ENCODE data around the gene MAGEA9B.
"Not testable (repeated sequence)": the region's sequence is repeated elsewhere in the genome, so short reads cannot be mapped to it uniquely, and the experiment has no call there.

MAGEA9B gene

DNA sequence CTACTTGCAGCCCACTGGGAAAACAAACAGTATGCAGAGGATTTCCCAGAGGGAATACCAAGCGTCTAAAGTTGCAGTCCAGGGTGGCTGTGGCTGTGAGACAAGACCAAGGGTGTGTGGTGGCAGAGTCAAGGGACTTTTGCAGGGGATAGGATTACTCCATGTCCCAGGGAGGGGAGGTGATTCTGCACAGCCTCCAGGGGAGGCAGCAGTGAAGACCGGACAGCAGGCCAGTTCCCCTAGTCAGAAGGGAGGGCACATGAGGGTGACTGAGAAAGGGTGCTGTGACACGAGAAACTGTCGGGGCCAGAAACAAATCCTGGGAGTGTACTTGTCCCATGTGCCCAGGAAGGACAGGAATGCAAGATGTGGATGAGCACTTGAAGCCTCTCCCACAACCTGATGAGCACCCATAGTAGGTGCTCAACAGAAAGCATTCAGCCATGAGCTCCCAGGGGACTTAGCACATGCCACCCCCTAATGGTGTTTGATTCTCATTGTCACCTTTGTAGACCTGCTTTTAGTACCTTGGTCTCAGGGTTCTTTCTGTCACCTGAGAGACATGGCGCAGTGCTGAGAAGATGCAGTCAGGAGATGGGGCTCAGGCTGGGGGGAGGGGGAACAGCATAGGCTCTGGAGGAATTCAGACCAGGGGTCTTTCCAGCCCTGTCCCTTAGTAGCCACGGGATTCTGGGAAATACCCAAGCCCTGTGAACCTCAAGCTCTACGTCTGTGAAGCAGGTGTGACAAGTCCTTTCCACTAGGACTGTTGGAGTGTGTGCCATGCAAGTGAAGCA is 19.4 kb downstream of the MAGEA9B start:
- TF ChIP-seq, protein P1, sequence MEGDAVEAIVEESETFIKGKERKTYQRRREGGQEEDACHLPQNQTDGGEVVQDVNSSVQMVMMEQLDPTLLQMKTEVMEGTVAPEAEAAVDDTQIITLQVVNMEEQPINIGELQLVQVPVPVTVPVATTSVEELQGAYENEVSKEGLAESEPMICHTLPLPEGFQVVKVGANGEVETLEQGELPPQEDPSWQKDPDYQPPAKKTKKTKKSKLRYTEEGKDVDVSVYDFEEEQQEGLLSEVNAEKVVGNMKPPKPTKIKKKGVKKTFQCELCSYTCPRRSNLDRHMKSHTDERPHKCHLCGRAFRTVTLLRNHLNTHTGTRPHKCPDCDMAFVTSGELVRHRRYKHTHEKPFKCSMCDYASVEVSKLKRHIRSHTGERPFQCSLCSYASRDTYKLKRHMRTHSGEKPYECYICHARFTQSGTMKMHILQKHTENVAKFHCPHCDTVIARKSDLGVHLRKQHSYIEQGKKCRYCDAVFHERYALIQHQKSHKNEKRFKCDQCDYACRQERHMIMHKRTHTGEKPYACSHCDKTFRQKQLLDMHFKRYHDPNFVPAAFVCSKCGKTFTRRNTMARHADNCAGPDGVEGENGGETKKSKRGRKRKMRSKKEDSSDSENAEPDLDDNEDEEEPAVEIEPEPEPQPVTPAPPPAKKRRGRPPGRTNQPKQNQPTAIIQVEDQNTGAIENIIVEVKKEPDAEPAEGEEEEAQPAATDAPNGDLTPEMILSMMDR (conservative IDR thresholded peaks at IDR 0.05; ENCODE audit: low read depth): no peak
- H3K27ac ChIP-seq: no peak overlapping the region
- POLR2A ChIA-PET (ENCODE audit: low non-redundant PET): no interaction called here
- CTCF ChIA-PET: no interaction called here
- no peak for DNase-seq (ENCODE audit: low spot score)

DNA sequence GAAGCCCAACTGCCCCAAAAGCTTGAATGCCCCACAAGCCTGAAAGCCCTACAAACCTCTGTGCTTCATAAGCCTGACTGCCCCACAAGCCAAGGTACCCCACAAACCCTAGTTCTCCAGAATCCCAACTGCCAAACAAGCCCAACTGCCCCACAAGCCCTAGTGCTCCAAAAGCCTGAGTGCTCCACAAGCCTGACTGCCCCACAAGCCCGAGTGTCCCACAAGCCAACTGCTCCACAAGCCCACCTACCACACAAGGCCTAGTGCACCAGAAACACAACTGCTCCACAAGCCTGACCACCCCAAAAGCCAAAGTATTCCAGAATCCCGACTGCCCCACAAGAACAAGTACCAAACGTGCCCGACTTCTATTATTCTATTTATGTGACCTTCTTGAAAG is 23.9 kb downstream of the MAGEA9B start:
- CTCF ChIA-PET: no interaction called here
- POLR2A ChIA-PET (ENCODE audit: low non-redundant PET): no interaction called here
- H3K27ac ChIP-seq: no peak overlapping the region
- TF ChIP-seq, protein P1 (conservative IDR thresholded peaks at IDR 0.05; ENCODE audit: low read depth): no peak
- DNase-seq (ENCODE audit: low spot score): no peak

DNA sequence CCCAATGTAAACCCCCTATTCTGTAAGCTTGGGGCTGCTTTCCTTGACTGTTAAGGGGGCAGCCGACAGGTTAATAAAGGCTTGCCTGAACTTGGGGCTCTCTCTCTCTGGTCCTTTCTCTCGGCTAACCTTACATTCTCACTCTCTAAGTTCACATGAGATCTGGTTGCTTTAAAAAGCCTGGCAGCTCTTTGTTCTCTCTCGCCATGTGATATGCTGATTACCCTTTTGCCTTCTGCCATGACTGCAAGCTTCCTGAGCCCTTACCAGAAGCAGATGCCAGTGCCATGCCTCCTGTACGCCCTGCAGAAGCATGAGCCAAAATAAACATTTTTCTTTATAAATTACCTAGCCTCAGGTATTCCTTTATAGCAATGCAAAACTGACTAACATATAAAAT is 32.0 kb downstream of the MAGEA9B start:
- POLR2A ChIA-PET (ENCODE audit: low non-redundant PET); CTCF ChIA-PET; DNase-seq (ENCODE audit: low spot score); H3K27ac ChIP-seq: not testable (repeated sequence)

GRCh38 chrX:149551939-149552248 is 35.4 kb downstream of the MAGEA9B start:
- CTCF ChIA-PET; H3K27ac ChIP-seq; DNase-seq (ENCODE audit: low spot score); POLR2A ChIA-PET (ENCODE audit: low non-redundant PET): not testable (repeated sequence)

DNA sequence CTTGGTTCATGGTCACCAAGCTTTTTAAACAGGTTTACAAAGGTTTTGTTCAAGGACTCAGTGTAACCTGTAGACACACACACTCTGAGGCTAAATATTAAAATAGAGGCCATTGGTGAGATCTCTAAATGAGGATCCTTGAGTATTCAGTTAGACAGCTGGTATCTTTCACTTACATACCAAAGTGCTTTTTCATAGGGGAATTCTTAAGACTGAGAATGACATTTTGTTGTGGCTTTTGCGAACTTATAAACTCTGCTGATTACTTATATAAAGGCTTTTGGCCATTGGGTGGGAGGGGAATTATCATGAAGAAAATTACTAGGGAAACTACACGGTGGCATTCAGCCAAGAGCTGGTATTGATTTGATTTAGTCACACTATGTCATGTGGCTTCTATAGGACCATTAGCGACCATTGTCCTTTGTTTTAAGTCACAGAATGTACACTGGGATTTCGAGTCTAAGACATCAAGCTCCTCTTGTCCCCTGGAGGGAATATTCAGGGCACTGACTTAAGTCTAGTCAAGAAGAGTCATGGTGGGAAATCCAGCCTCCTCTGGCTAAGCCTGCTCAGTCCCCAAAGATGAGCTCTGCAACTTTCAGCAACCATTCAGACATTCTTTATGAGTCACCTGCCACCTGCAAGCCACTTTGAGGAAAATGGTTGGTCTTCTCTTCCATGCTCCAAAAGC is 35.9 kb downstream of the MAGEA9B start:
- H3K27ac ChIP-seq; CTCF ChIA-PET; DNase-seq (ENCODE audit: low spot score); POLR2A ChIA-PET (ENCODE audit: low non-redundant PET): not testable (repeated sequence)

GRCh38 chrX:149550454-149550853 is 36.8 kb downstream of the MAGEA9B start:
- POLR2A ChIA-PET (ENCODE audit: low non-redundant PET); H3K27ac ChIP-seq; DNase-seq (ENCODE audit: low spot score); CTCF ChIA-PET: not testable (repeated sequence)

DNA sequence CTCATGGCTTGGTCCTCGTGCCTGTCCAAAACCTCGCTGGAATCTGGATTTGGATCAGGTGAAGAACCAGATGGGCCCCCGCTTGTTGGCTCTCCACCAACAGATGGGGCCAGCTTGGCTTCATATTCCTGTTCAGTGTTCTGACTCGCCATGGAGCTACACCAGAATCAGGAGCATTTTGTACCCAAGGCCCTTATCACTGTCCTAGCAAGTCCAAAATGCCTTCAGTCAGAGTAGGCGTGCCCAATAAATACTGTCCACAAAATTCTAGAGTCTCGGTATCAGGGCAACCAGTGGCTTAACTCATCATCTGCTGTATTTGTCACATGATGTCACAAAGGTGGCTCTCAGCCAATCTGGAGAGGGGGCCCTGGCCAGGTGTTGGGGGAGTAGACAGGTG is 37.6 kb downstream of the MAGEA9B start, which contains the start of gene HSFX3:
HSFX3 (minus strand) TSS at position 224 of the 400 bp plus-strand sequence; CDS start at position 152, 72 bp downstream.
- CTCF ChIA-PET; POLR2A ChIA-PET (ENCODE audit: low non-redundant PET); DNase-seq (ENCODE audit: low spot score): not testable (repeated sequence)

DNA sequence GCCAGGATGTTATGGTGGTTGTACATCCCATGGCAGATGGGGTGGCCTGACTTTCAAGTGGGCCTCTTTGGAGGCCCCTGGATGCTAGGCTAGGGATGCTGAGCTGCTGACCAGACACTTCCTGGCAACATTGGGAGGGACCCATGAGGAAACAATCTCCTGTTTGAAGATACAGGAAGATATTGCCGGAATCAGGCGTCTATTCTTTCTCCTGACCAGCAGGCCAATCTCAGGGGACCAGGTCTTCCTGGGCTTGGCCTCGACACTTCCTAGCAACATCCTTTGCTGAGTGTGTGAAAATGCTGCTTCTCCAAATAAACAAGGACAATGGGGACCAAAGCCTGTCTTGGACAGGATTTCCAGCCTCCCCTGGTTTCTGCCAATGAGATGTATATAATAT is 39.5 kb downstream of the MAGEA9B start:
- CTCF ChIA-PET: not testable (repeated sequence)

More for the DNA sequence above, 37.6 kb downstream of the MAGEA9B start, which contains the start of gene HSFX3:
- H3K27ac ChIP-seq: not testable (repeated sequence)

DNA sequence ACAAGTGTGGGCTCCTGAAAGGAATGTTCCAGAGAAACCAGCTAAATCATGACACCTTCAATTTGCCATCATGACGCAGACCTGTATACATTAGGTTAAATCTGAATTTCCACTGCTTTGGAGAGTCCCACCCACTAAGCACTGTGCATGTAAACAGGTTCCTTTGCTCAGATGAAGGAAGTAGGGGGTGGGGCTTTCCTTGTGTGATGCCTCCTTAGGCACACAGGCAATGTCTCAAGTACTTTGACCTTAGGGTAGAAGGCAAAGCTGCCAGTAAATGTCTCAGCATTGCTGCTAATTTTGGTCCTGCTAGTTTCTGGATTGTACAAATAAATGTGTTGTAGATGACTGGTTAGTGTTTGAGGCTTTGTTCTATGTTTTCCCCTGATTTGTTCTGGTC is 40.3 kb downstream of the MAGEA9B start:
- DNase-seq (ENCODE audit: low spot score); CTCF ChIA-PET; POLR2A ChIA-PET (ENCODE audit: low non-redundant PET); H3K27ac ChIP-seq: not testable (repeated sequence)

More for the DNA sequence above, 39.5 kb downstream of the MAGEA9B start:
- POLR2A ChIA-PET (ENCODE audit: low non-redundant PET); DNase-seq (ENCODE audit: low spot score); H3K27ac ChIP-seq: not testable (repeated sequence)

DNA sequence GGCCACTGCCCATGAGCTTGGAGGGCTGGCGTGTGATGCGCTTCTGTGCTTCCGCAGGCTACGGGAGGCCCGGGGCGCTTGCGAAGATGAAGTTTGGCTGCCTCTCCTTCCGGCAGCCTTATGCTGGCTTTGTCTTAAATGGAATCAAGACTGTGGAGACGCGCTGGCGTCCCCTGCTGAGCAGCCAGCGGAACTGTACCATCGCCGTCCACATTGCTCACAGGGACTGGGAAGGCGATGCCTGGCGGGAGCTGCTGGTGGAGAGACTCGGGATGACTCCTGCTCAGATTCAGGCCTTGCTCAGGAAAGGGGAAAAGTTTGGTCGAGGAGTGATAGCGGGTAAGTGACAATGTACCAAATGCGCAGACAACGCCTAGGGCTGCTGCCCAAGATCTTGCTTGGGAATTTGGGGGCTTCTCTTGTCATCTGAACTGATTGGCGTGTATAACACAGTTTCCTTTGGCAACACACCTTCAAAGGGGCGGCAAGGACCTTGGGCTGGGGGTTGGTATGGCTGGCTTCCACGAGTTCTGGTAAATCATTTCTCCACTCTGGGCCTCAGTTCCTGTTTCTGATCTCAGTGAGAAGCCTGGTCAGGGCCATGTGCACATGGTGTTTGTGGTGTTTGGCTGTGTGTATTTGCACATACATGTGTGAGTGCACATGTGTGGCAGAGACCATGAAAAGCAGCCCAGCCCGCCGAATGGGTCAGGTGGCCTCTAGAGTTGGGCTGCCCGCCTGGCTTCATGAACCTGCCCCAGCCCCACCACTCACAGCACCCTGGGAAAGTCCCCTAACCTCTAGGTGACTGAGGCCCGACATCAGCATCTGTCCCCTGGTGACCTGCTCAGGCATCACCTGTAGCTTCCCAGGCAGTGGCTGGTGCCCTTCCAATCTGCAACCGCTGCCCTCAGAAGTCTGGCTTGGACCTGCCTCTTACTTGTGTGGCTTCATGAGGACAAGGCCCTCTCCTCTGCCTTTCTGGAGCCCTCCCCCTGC is 41.4 kb downstream of the MAGEA9B start:
- POLR2A ChIA-PET (ENCODE audit: low non-redundant PET); DNase-seq (ENCODE audit: low spot score); CTCF ChIA-PET; H3K27ac ChIP-seq: not testable (repeated sequence)

Data from RWPE1 (cell line).